HG03060 (cell line): ENCODE results near the gene IARS2.
A peak's percentile ranks its signal among the peaks of the same experiment; 100 is the strongest.

Experiments used
- ATAC-seq: cut with Tn5 transposase; IDR thresholded peaks from one replicate; pipeline ENCODE4 v1.9.1; 2021; ENCODE audit warnings: low read depth, moderate number of reproducible peaks; ENCODE audit not compliant: unreplicated experiment

Gene IARS2

GRCh38 chr1:220094016-220094911 is at the start of gene IARS2:
IARS2 (plus strand) TSS chr1:220094132; CDS start chr1:220094217, 85 bp downstream.
- no peak for ATAC-seq

- ATAC-seq, result no peak
Observed at GRCh38 chr1:220044678-220045355, 49.1 kb upstream of the IARS2 start.

- ATAC-seq, result no peak
Observed at GRCh38 chr1:220045356-220046051, 48.4 kb upstream of the IARS2 start.

GRCh38 chr1:220046052-220046930 is 47.6 kb upstream of the IARS2 start, which contains the start of gene EPRS1:
EPRS1 (minus strand) TSS chr1:220046505; CDS start chr1:220046388, 117 bp downstream.
- ATAC-seq, result peak; percentile 94

- ATAC-seq, result no peak
Observed at GRCh38 chr1:220056374-220056773, 37.6 kb upstream of the IARS2 start.

- no peak for ATAC-seq
Observed at GRCh38 chr1:220060876-220061275, 33.1 kb upstream of the IARS2 start.

GRCh38 chr1:220062629-220063028 is 31.3 kb upstream of the IARS2 start:
- ATAC-seq, result no peak

- no peak for ATAC-seq
Observed at GRCh38 chr1:220067269-220068204, 26.4 kb upstream of the IARS2 start.

GRCh38 chr1:220076861-220077762 is 16.8 kb upstream of the IARS2 start:
- ATAC-seq, result no peak

GRCh38 chr1:220077887-220078286 is 16.0 kb upstream of the IARS2 start:
- ATAC-seq, result no peak

GRCh38 chr1:220084460-220084859 is 9.5 kb upstream of the IARS2 start:
- no peak for ATAC-seq

GRCh38 chr1:220086261-220086686 is 7.7 kb upstream of the IARS2 start:
- peak; percentile 34 for ATAC-seq

GRCh38 chr1:220089650-220090556 is 4.0 kb upstream of the IARS2 start, which contains the start of gene BPNT1:
BPNT1 (minus strand) TSS chr1:220089788; CDS start chr1:220079846, 9,942 bp downstream.
- ATAC-seq, result peak; percentile 58

GRCh38 chr1:220092694-220093093 is 1.2 kb upstream of the IARS2 start:
- ATAC-seq, result no peak

- ATAC-seq, result no peak
Observed at GRCh38 chr1:220093361-220094015, 444 bp upstream of the IARS2 start.

- ATAC-seq, result no peak
Observed at GRCh38 chr1:220099826-220100225, 5.9 kb downstream of the IARS2 start.
